H1 (cell line): ENCODE results near the gene TAF15. TPM values are rescaled to one million over a fixed set of nuclear protein-coding genes. Genes with fewer than 3 reads are reported as not detected.

ENCODE experiments used
- CTCF ChIA-PET: fragments of 300-600 bp; sonication (Branson Sonifier 250); formaldehyde crosslinking; loops from one replicate; lab custom pipeline; 2021; ENCODE audit not compliant: partially characterized antibody; lab: Charles Lee
- POLR2A ChIA-PET: fragments of 300-600 bp; sonication (Branson Sonifier 250); formaldehyde crosslinking; loops from one replicate; lab custom pipeline; 2021; ENCODE audit warnings: inconsistent platforms; ENCODE audit not compliant: partially characterized antibody; lab: Charles Lee
- DNase-seq, 2 experiments: peaks; one replicate each; pipeline versions ENCODE4 v3.0.0 to v3.0.0-alpha.2; 2010 to 2022; ENCODE audit warnings: low spot score in 2 of 2, low read depth in 1 of 2, mixed read lengths in 1 of 2
- FAIRE-seq: peaks from 2 replicates; lab custom pipeline; 2011; peaks lifted over from hg19 to GRCh38; lab: Jason Lieb, UNC
- H2AFZ ChIP-seq: 2 replicates; pipeline ENCODE4 v1.8.1; 2012; ENCODE audit warnings: low read length, inconsistent platforms
- H2AK5ac ChIP-seq: 2 replicates; pipeline ENCODE4 v1.6.1; 2013; ENCODE audit warnings: low read depth, low read length
- H2BK120ac ChIP-seq: replicated peaks from 2 replicates; pipeline ENCODE3; 2013; ENCODE audit warnings: low read depth, low read length, inconsistent platforms
- H2BK12ac ChIP-seq: 2 replicates; pipeline ENCODE4 v1.6.1; 2013; ENCODE audit warnings: low read depth, low read length
- H2BK15ac ChIP-seq: 2 replicates; pipeline ENCODE4 v1.6.1; 2013; ENCODE audit warnings: low read length
- H2BK20ac ChIP-seq: 2 replicates; pipeline ENCODE4 v1.6.1; 2013; ENCODE audit warnings: low read length
- H2BK5ac ChIP-seq: 2 replicates; pipeline ENCODE4 v1.6.1; 2013; ENCODE audit warnings: low read depth, low read length
- H3K14ac ChIP-seq: 2 replicates; pipeline ENCODE4 v1.6.1; 2013; ENCODE audit warnings: inconsistent platforms; ENCODE audit not compliant: insufficient read length
- H3K18ac ChIP-seq: 2 replicates; pipeline ENCODE4 v1.6.1; 2013; ENCODE audit warnings: low read length; ENCODE audit errors: extremely low read depth
- H3K23ac ChIP-seq: 2 replicates; pipeline ENCODE4 v1.6.1; 2013; ENCODE audit warnings: inconsistent platforms; ENCODE audit not compliant: insufficient read length
- H3K23me2 ChIP-seq: 2 replicates; pipeline ENCODE4 v1.6.1; 2013; ENCODE audit warnings: low read depth, low read length
- H3K27ac ChIP-seq: 2 replicates; pipeline ENCODE4 v1.6.1; 2011; ENCODE audit warnings: low read depth, low read length, inconsistent platforms
- H3K27me3 ChIP-seq, 4 experiments: replicated peaks in 1 of 4; 1 replicate in 1 of 4; 2 replicates in 3 of 4; pipeline versions ENCODE4 v1.6.1 to v1.8.1; 2011 to 2013; ENCODE audit warnings: low read length in 3 of 4, mild to moderate bottlenecking in 3 of 4, inconsistent platforms in 2 of 4, mixed read lengths in 2 of 4, moderate library complexity in 1 of 4; ENCODE audit not compliant: control insufficient read depth in 3 of 4, insufficient read depth in 3 of 4; ENCODE audit errors: extremely low read depth in 1 of 4
- H3K36me3 ChIP-seq, 4 experiments: 2 replicates each; pipeline versions ENCODE4 v1.6.1 to v1.8.1; 2011 to 2013; ENCODE audit warnings: mild to moderate bottlenecking in 4 of 4, low read length in 3 of 4, moderate library complexity in 2 of 4, control low read depth in 1 of 4, inconsistent platforms in 1 of 4; ENCODE audit not compliant: insufficient read depth in 4 of 4, control insufficient read depth in 2 of 4
- H3K4ac ChIP-seq: replicated peaks from 2 replicates; pipeline ENCODE3; 2013; ENCODE audit warnings: low read length, low read depth, mixed read lengths, inconsistent platforms; ENCODE audit not compliant: insufficient read length
- H3K4me1 ChIP-seq, 4 experiments: replicated peaks in 1 of 4; 1 replicate in 1 of 4; 2 replicates in 3 of 4; pipeline versions ENCODE4 v1.6.1 to v1.8.1; 2011 to 2013; ENCODE audit warnings: low read length in 3 of 4, inconsistent platforms in 2 of 4, mixed read lengths in 1 of 4; ENCODE audit not compliant: insufficient read depth in 4 of 4, control insufficient read depth in 3 of 4
- H3K4me2 ChIP-seq, 2 experiments: 2 replicates each; pipeline versions ENCODE4 v1.6.1 to v1.8.1; 2011 to 2013; ENCODE audit warnings: low read depth in 2 of 2, low read length in 2 of 2, control low read depth in 1 of 2, inconsistent platforms in 1 of 2, mild to moderate bottlenecking in 1 of 2; ENCODE audit not compliant: insufficient read depth in 1 of 2
- H3K4me3 ChIP-seq, 4 experiments: fragments of 200-600, 300-600 bp in 1 of 4; sonication (generic), shearing (Covaris generic), sonication (Bioruptor Twin) in 1 of 4; 2 replicates each; pipeline versions ENCODE4 v1.5.1 to v1.8.1; 2011 to 2016; ENCODE audit warnings: low read length in 4 of 4, low read depth in 3 of 4, control low read depth in 2 of 4, inconsistent platforms in 2 of 4, mild to moderate bottlenecking in 2 of 4, mixed read lengths in 1 of 4, moderate library complexity in 1 of 4; ENCODE audit not compliant: insufficient read depth in 2 of 4; ENCODE audit errors: extremely low read depth in 1 of 4
- H3K56ac ChIP-seq: replicated peaks from 2 replicates; pipeline ENCODE3; 2013; ENCODE audit warnings: low read depth, mild to moderate bottlenecking, mixed read lengths, low read length, inconsistent platforms; ENCODE audit not compliant: insufficient read length
- H3K79me1 ChIP-seq: 2 replicates; pipeline ENCODE4 v1.6.1; 2013; ENCODE audit warnings: low read depth, low read length, control low read depth
- H3K79me2 ChIP-seq, 2 experiments: 2 replicates each; pipeline versions ENCODE4 v1.6.1 to v1.8.1; 2012 to 2013; ENCODE audit warnings: low read length in 2 of 2, mild to moderate bottlenecking in 2 of 2, inconsistent platforms in 1 of 2; ENCODE audit not compliant: insufficient read depth in 2 of 2, control insufficient read depth in 1 of 2
- H3K9ac ChIP-seq, 4 experiments: replicated peaks in 1 of 4; 1 replicate in 1 of 4; 2 replicates in 3 of 4; pipeline versions ENCODE4 v1.6.1 to v1.8.1; 2011 to 2013; ENCODE audit warnings: low read depth in 3 of 4, low read length in 3 of 4, control low read depth in 2 of 4, mild to moderate bottlenecking in 2 of 4, moderate library complexity in 2 of 4, inconsistent platforms in 1 of 4; ENCODE audit errors: extremely low read depth in 1 of 4
- H3K9me3 ChIP-seq, 2 experiments: 2 replicates each; pipeline versions ENCODE4 v1.6.1 to v1.8.1; 2012 to 2013; ENCODE audit warnings: mild to moderate bottlenecking in 2 of 2, moderate library complexity in 2 of 2, control low read depth in 1 of 2, inconsistent platforms in 1 of 2, low read depth in 1 of 2, low read length in 1 of 2, mixed read lengths in 1 of 2; ENCODE audit not compliant: insufficient read depth in 2 of 2
- H4K20me1 ChIP-seq, 2 experiments: replicated peaks in 1 of 2; 2 replicates each; pipeline versions ENCODE3 to v1.8.1; 2011 to 2013; ENCODE audit warnings: inconsistent platforms in 2 of 2, low read length in 2 of 2, mild to moderate bottlenecking in 1 of 2; ENCODE audit not compliant: insufficient read depth in 2 of 2, control insufficient read depth in 1 of 2
- H4K5ac ChIP-seq: 2 replicates; pipeline ENCODE4 v1.6.1; 2013; ENCODE audit warnings: low read length, low read depth, mixed read lengths, inconsistent platforms; ENCODE audit not compliant: insufficient read length
- H4K8ac ChIP-seq: 2 replicates; pipeline ENCODE4 v1.8.0; 2013; ENCODE audit warnings: mild to moderate bottlenecking, moderate library complexity, low read length, inconsistent platforms; ENCODE audit not compliant: insufficient read depth; ENCODE audit errors: extremely low read depth
- H4K91ac ChIP-seq: replicated peaks from 2 replicates; pipeline ENCODE3; 2013; ENCODE audit warnings: low read length, mixed read lengths, inconsistent platforms; ENCODE audit not compliant: insufficient read length
- ATF3 ChIP-seq: IDR thresholded peaks from 2 replicates; pipeline ENCODE4 v1.6.1; 2011; ENCODE audit warnings: low read depth, mild to moderate bottlenecking, low read length; ENCODE audit not compliant: insufficient read depth
- CTCF ChIP-seq, 3 experiments: IDR thresholded peaks; 1 replicate in 2 of 3; 2 replicates in 1 of 3; pipeline versions ENCODE4 v1.5.1 to v1.6.1; 2011; ENCODE audit warnings: low read length in 3 of 3, mild to moderate bottlenecking in 3 of 3, inconsistent platforms in 2 of 3, low read depth in 1 of 3, moderate library complexity in 1 of 3; ENCODE audit not compliant: insufficient read depth in 1 of 3; ENCODE audit errors: control extremely low read depth in 1 of 3
- EGR1 ChIP-seq: IDR thresholded peaks from 2 replicates; pipeline ENCODE4 v1.6.1; 2011; ENCODE audit warnings: low read depth, low read length, borderline replicate concordance
- RAD21 ChIP-seq, 2 experiments: IDR thresholded peaks in 1 of 2; conservative IDR thresholded peaks in 1 of 2; 2 replicates each; pipeline ENCODE4 v1.6.1; 2011; ENCODE audit warnings: low read depth in 2 of 2, low read length in 2 of 2, improper control_type of control experiment in 1 of 2, inconsistent platforms in 1 of 2, mild to moderate bottlenecking in 1 of 2, moderate library complexity in 1 of 2
- TAF7 ChIP-seq: optimal IDR thresholded peaks from 2 replicates; pipeline ENCODE3; 2011; ENCODE audit warnings: low read depth, mild to moderate bottlenecking, inconsistent platforms, low read length, moderate library complexity, borderline replicate concordance
- USF2 ChIP-seq: IDR thresholded peaks from 2 replicates; pipeline ENCODE4 v1.6.1; 2011; ENCODE audit warnings: low read length, improper control_type of control experiment
- WGBS, 2 experiments: shearing (Covaris generic) in 1 of 2; methylation state at CpG; one replicate each; pipeline versions ENCODE4 v1.1.6 to v1.1.7; 2013 to 2015; ENCODE audit warnings: low lambda C conversion rate in 2 of 2, mixed read lengths in 2 of 2, inconsistent platforms in 1 of 2, low coverage in 1 of 2, missing lambda C conversion rate in 1 of 2; ENCODE audit not compliant: insufficient replicate concordance in 2 of 2, insufficient coverage in 1 of 2, insufficient read length in 1 of 2; ENCODE audit errors: extremely low coverage in 1 of 2, missing lambda C conversion rate in 1 of 2; 5-methylcytosine and 5-hydroxymethylcytosine counted together
- polyA plus RNA-seq, 7 experiments: library from polyadenylated mRNA; depleted of rRNA in 3 of 7; stranded (reverse) in 5 of 7; unstranded in 2 of 7; fragments of >200 nt in 5 of 7; fragments of 200-250 nt in 2 of 7; gene quantifications; 1 replicate in 5 of 7; 2 replicates in 1 of 7; 4 replicates in 1 of 7; pipeline versions ENCODE4 v1.2.1 to v1.2.3, GENCODE V29; 2011 to 2013; ENCODE audit warnings: missing spikeins in 2 of 7, mixed read lengths in 2 of 7
- total RNA-seq: library from RNA; stranded (reverse); fragmentation: NEBNext Ultra II Directional; extraction: Animal tissue kit (Norgen Biotek cat#: 25700); gene quantifications from 2 replicates; pipeline ENCODE4 v1.2.1, GENCODE V29; 2021

Gene TAF15
- total and polyA plus RNA-seq, 2 of the 8 experiments (the other 6 are each of a cell fraction or from before 2014, with no cell fraction given): 80.1 to 338 TPM

GRCh38 chr17:35804658-35805192 lies 4.6 kb upstream of the TAF15 start:
- Histone ChIP-seq H3K79me2 (peaks cover under 1 to 4% of the 10 kb centered on the region in 2 experiments), H2AK5ac (no peak overlapping the region), H4K91ac (no peak overlapping the region), H3K9me3 (no peaks in the 10 kb centered on the region), H2BK15ac (0 out of 2 replicates have a peak overlapping the region, but pooled peaks have one; percentile 29), H3K56ac (no peak overlapping the region), H3K4me2 (no peak overlapping the region), H3K4ac (no peak overlapping the region), H3K14ac (no peak overlapping the region), H2BK12ac (no peak overlapping the region), H3K23ac (no peak overlapping the region), H3K9ac (no peak overlapping the region), H2AFZ (peak overlapping the region; percentile 28; the same call in 1 of the 2 replicates), H3K79me1 (no peaks in the 10 kb centered on the region), H4K5ac (no peak overlapping the region), H3K23me2 (peaks cover 5% of the 10 kb centered on the region), H3K36me3 (no peaks in the 10 kb centered on the region), H3K4me1 (peaks cover 0 to 6% (median 0%) of the 10 kb centered on the region in 4 experiments; a peak in 2 of 7 replicates), H4K8ac (0 out of 2 replicates have a peak overlapping the region, but pooled peaks have one; percentile 6), H4K20me1 (no peaks in the 10 kb centered on the region), H2BK20ac (no peak overlapping the region), H3K4me3 (no peak overlapping the region), H3K18ac (no peak overlapping the region; the same call in 1 of the 2 replicates), H2BK5ac (no peak overlapping the region), H3K27me3 (no peaks in the 10 kb centered on the region; a peak in 1 of 7 replicates), H2BK120ac (no peak overlapping the region), H3K27ac (no peak overlapping the region)
- 50% methylated on average over 1 of the region's 1 CpG; no CpG with 5 or more reads in 1 of the 2 experiments for WGBS, 2 experiments
- peak in 1 of 2 experiments; percentile 47 for DNase-seq
- ChIA-PET CTCF (interaction anchor here (0.6 to 3.9 kb wide), 33 partner anchors 8 to 1252 kb away, joined by 3 to 53 read pairs (median 5); partner anchors contain the start of genes C17orf50, GAS2L2 and RASL10B), POLR2A (interaction anchor here (0.6 to 1.0 kb wide), 5 partner anchors 19 to 87 kb away, joined by 3 to 5 read pairs (median 4); no protein-coding TSS in a partner anchor)
- FAIRE-seq: no peak
- TF ChIP-seq ATF3: 0 out of 2 replicates have a peak, but pooled peaks have one; percentile 31
- TF ChIP-seq EGR1: 0 out of 2 replicates have a peak, but pooled peaks have one; percentile 34
- TF ChIP-seq TAF7: peak; percentile 60
- peak; percentile 75 to 87 for TF ChIP-seq RAD21 (IDR thresholded peaks at IDR 0.05 in 1 of 2, conservative IDR thresholded peaks at IDR 0.05 in 1 of 2; ENCODE audit: low read depth in 2 of 2, low read length in 2 of 2)
- TF ChIP-seq USF2: no peak
- peak in 2 of 3 experiments; percentile 94 to 98; a peak in 3 of 4 replicates for TF ChIP-seq CTCF (IDR thresholded peaks at IDR 0.05; ENCODE audit: control extremely low read depth in 1 of 3, insufficient read depth in 1 of 3, low read depth in 1 of 3, low read length in 3 of 3)
